NCI-H2196 (cell line): ENCODE measurements around the gene MALRD1.

Experiments used
- DNase-seq: peaks from one replicate; lab custom pipeline; 2025; ENCODE audit not compliant: unreplicated experiment; lab: John Stamatoyannopoulos, UW

Gene MALRD1

GRCh38 chr10:19347621-19348020, 299.0 kb downstream of the MALRD1 start:
- no peak for DNase-seq

GRCh38 chr10:19367176-19367575, 318.6 kb downstream of the MALRD1 start:
- no peak for DNase-seq

- DNase-seq = no peak
These were observed 325.4 kb downstream of the MALRD1 start for GRCh38 chr10:19373988-19374387.

- DNase-seq = no peak
These were observed 337.3 kb downstream of the MALRD1 start for GRCh38 chr10:19385846-19386450.

GRCh38 chr10:19408924-19409323, 360.3 kb downstream of the MALRD1 start:
- no peak for DNase-seq

- no peak for DNase-seq
These were observed 362.5 kb downstream of the MALRD1 start for GRCh38 chr10:19411119-19411518.

- DNase-seq = no peak
These were observed 363.9 kb downstream of the MALRD1 start for GRCh38 chr10:19412531-19412930.

- no peak for DNase-seq
These were observed 367.6 kb downstream of the MALRD1 start for GRCh38 chr10:19416164-19416563.

- DNase-seq = no peak
These were observed 369.1 kb downstream of the MALRD1 start for GRCh38 chr10:19417740-19418139.

- DNase-seq = no peak
These were observed 373.1 kb downstream of the MALRD1 start for GRCh38 chr10:19421674-19422073.

GRCh38 chr10:19426034-19426433, 377.4 kb downstream of the MALRD1 start:
- no peak for DNase-seq

- no peak for DNase-seq
These were observed 383.2 kb downstream of the MALRD1 start for GRCh38 chr10:19431622-19432351.

GRCh38 chr10:19449860-19450259, 401.3 kb downstream of the MALRD1 start:
- DNase-seq = no peak

- no peak for DNase-seq
These were observed 402.8 kb downstream of the MALRD1 start for GRCh38 chr10:19451356-19451755.

- DNase-seq = no peak
These were observed 403.3 kb downstream of the MALRD1 start for GRCh38 chr10:19451937-19452336.

GRCh38 chr10:19453967-19454366, 405.4 kb downstream of the MALRD1 start:
- no peak for DNase-seq

GRCh38 chr10:19461588-19461987, 413.0 kb downstream of the MALRD1 start:
- no peak for DNase-seq

GRCh38 chr10:19466709-19467108, 418.1 kb downstream of the MALRD1 start:
- no peak for DNase-seq

GRCh38 chr10:19468413-19468812, 419.8 kb downstream of the MALRD1 start:
- DNase-seq = no peak

- no peak for DNase-seq
These were observed 420.9 kb downstream of the MALRD1 start for GRCh38 chr10:19469521-19469920.

- no peak for DNase-seq
These were observed 431.3 kb downstream of the MALRD1 start for GRCh38 chr10:19479854-19480253.

- no peak for DNase-seq
These were observed 431.8 kb downstream of the MALRD1 start for GRCh38 chr10:19480353-19480752.

GRCh38 chr10:19483421-19483820, 434.8 kb downstream of the MALRD1 start:
- DNase-seq = no peak
